GM18502 (cell line): ENCODE measurements around the gene NPIPA2.
"Not testable (repeated sequence)": the region's sequence is repeated elsewhere in the genome, so short reads cannot be mapped to it uniquely, and the experiment has no call there.

ENCODE experiments used
- ATAC-seq: cut with Tn5 transposase; IDR thresholded peaks from one replicate; pipeline ENCODE4 v1.9.1; 2021; ENCODE audit warnings: mild to moderate bottlenecking; ENCODE audit not compliant: unreplicated experiment, poor library complexity

Gene NPIPA2

DNA sequence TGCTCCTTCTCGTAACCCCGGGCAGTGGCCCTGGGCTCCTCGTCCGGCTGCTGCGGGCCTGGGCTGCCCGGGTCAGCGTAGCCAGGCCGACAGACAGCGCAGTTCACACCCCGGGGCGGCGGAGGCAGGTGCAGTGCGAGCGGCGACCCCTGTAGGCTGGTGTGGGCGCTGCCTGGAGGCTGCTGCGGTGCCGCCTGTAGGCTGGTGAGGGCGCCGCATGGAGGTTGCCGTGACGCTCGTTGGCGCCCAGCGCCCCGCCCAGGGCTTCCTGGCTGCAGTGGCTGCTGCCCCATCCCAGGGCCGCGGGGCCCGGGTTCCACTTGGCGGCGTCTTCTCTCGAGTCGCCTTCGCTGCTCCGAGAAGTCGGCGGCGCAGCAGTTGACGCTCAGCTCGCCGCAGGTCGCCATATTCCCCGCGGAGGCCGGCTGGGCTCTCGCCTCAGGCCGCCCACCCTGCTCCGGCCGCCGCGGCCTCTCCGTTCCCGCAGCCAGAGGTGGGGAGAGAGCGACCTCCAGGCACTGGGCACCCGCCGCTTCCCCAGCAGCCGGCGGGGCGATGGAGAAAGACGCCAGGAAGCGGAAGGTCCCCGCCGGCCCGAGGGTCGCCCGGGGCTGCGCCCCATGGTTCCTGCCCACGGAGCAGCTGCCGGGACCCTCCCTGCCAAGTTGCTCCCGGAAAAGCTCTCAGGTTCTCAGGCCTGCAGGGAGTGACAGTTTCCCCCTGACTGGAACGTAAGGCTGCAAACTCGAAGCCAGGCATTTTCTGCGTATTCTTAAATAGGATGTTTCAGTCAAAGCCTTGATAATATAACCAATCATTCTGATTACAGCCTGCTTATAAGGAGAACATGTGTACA is at the start of gene NPIPA2:
Gene NPIPA2 (plus strand): TSS at position 261 of the 856 bp plus-strand sequence. CDS start 5,533 bp downstream, outside the sequence.
- peak; percentile 99 for ATAC-seq

GRCh38 chr16:14694129-14694528 is 48.2 kb upstream of the NPIPA2 start, which contains the start of gene PLA2G10:
PLA2G10 (minus strand) TSS chr16:14694308; CDS start chr16:14694229, 79 bp downstream.
- ATAC-seq: not testable (repeated sequence)

GRCh38 chr16:14701859-14702258 is 40.5 kb upstream of the NPIPA2 start:
- ATAC-seq: not testable (repeated sequence)

- not testable (repeated sequence) for ATAC-seq
These were observed 39.7 kb upstream of the NPIPA2 start for GRCh38 chr16:14702672-14703071.

GRCh38 chr16:14703156-14704011 is 38.9 kb upstream of the NPIPA2 start, which contains the start of gene NPIPA3:
NPIPA3 (plus strand) TSS chr16:14703411; CDS start chr16:14708944, 5,533 bp downstream.
- ATAC-seq: peak; percentile 99

DNA sequence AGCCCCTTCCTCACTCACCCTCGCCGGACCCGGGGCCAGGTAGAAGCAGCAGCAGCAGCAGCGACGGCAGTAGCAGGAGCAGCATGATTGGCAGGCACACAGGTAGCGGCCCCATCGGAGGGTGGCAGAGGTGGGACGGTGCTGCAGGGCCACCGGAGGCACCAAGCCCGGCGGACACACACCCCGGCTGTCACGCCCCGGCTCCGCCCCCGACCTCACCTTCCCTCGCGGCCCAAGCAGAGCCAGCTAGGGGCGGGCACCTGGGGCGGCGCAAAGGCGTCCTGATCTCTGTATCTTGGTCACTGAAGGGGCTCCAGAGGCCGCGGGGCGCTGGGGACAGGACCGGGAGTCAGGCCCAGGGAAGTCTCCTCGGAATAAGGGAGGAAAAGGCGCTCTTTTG is 9.1 kb upstream of the NPIPA2 start:
- ATAC-seq: not testable (repeated sequence)

- not testable (repeated sequence) for ATAC-seq
These were observed 1.4 kb upstream of the NPIPA2 start for GRCh38 chr16:14740832-14741385.

DNA sequence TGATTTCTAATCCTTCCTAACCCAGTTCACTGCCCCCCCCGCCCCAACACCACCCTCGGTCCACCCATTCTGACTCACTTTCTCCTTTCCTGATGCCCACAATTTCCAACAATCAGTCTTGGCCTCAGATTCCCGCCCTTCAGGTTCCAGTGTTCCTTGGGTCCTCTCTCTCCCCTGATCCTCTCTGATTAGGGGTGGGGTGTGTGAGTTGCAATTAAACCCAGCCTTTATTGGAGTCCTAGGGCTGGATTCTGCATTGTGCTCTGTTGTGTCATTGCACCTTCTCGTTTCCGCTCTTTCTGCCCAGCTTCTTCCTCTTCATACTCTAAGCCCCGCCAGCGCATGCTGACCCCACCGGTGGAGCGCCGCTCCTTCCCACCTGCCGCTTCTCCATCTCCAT is 539 bp upstream of the NPIPA2 start:
- not testable (repeated sequence) for ATAC-seq

DNA sequence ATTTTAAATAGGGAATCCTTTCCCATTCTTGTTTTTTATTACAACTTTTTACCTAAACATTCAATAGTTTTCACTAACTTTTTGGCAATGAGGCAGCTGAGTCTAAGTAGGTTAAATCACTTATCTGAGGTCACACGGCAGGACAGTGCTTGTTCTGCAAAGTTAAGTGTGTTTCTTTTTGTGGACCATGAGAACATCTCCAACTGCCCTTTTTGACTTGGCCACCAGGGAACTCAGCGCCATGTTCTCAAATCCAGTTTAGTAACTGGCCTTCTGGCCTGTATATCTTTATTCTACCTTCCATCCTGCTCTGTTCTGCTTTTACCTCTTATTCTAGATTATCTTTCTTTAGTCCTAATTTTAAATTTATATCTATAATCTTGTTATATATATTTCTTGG is 31.3 kb downstream of the NPIPA2 start:
- not testable (repeated sequence) for ATAC-seq

DNA sequence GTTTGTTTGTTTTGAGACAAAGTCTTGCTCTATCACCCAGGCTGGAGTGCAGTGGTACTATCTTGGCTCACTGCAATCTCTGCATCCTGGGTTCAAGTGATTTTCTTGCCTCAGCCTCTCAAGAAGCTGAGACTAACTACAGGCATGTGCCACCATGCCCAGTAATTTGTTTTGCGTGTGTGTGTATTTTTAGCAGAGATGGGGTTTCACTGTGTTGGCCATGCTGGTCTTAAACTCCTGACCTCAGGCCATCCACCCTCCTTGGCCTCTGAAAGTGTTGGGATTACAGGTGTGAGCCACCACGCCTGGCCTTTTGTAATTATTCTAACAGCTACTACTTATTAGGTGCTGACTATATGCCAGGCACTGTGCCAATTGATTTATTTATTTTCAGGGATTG is 33.3 kb downstream of the NPIPA2 start:
- not testable (repeated sequence) for ATAC-seq

- not testable (repeated sequence) for ATAC-seq
These were observed 34.4 kb downstream of the NPIPA2 start for GRCh38 chr16:14776763-14777162.

DNA sequence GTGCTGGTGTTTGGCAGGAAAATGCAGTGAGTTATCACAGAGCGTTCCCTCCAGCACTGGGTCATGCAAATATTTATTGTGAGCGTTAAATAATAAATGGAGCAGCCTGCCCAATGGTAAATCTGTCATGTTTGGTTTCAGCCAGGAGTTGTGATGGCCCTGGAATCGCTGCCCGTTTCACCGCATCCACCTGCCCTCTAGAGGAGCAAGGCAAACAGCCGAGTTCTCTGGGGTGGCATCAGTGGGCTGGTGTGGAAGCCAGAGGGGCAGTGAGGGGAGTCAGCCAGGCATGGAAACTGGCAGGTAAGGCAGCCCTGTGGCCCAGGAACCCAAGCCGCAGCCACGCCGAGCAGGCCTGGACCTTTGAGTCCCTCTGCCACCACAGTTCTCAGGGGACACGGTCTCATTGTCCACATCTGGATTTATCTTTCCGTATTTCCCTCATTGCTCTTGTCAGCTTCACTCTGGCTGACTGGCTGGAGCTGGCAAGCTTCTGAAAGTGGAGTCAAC is 37.1 kb downstream of the NPIPA2 start:
- not testable (repeated sequence) for ATAC-seq

DNA sequence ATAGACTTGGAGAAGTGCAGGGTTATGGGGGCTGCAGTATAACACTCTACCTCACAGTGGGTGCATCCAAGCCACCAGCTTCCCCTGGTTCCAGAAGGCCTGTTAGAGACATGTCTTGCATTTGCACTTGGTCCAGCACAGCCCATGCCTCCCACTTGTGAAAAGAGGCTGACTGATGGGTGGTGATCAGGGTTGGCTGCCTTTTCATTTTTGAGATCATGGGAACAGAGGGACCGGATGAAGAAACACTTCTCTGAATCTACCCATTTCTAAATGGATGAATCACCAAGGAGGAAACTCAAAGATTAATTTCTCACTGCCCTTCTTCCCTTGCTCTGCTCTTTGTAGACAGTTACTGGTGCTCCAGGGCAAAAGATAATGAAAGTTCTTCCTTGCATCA is 43.8 kb downstream of the NPIPA2 start:
- not testable (repeated sequence) for ATAC-seq

- not testable (repeated sequence) for ATAC-seq
These were observed 47.2 kb downstream of the NPIPA2 start for GRCh38 chr16:14789577-14789976.

DNA sequence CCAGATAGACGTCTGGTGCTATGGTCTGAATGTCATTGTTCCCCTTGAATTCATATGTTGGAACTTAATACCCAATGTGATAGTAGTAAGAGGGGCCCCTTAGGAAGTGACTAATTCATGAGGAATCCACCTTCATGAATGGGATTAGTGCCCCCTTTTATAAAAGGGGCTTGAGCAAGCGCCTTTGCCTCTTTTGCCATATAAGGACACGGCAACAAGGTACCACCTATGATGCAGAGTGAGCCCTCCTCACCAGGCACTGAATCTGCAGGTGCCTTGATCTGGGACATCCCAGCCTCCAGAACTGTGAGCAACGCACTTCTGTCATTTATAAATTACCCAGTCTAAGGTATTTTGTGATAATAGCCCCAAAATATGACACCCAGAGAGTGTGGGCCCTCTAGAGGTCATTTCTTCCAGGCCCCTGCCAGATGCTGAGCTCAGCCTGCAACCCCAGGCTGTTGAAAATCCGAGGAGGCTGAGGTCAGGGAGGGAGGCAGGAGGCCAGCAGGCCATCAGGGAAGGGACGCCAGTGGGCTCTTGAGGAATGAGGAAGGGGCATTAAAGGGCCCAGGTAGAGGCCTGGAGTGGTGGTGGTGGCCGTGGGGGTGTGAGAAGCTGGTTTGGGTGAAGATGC is 48.1 kb downstream of the NPIPA2 start:
- ATAC-seq: not testable (repeated sequence)

- not testable (repeated sequence) for ATAC-seq
These were observed 50.6 kb downstream of the NPIPA2 start for GRCh38 chr16:14792914-14793313.

DNA sequence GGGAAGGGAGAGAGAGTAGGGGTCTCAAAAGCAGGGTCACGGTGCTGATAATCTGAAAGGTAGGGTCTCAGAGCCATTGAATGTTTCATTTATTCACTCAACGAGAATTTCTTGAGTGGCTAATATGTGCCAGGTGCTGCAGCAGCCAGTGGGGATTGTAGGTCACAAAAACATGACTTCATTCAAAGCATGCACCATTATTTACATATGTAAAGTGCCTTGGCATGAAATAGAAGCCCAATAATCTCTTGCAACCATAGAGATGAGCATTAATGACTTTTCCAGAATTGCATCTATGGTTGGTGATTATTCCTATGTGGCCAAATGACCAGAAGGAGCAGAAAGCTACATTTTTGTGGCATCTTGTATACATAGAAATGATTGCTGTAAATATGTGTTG is 55.2 kb downstream of the NPIPA2 start:
- not testable (repeated sequence) for ATAC-seq

GRCh38 chr16:14803577-14803976 is 61.2 kb downstream of the NPIPA2 start:
- not testable (repeated sequence) for ATAC-seq

- ATAC-seq: not testable (repeated sequence)
These were observed 64.9 kb downstream of the NPIPA2 start for GRCh38 chr16:14807184-14807678.
